Esophagus squamous epithelium (tissue), 4 donors: ENCODE results near the gene DPH7.
"Not testable (repeated sequence)": the region's sequence is repeated elsewhere in the genome, so short reads cannot be mapped to it uniquely, and the experiment has no call there.

Source experiments
- CTCF ChIP-seq, 6 experiments: fragments of 450-650 bp in 4 of 6; fragments of 200-600 bp in 2 of 6; sonication (generic) in 2 of 6; IDR thresholded peaks; one replicate each; pipeline ENCODE4 v1.5.1; 2016 to 2019; ENCODE audit warnings: antibody characterized with exemption in 6 of 6, mild to moderate bottlenecking in 4 of 6, moderate library complexity in 4 of 6
- POLR2A ChIP-seq, 4 donors: fragments of 450-650 bp; IDR thresholded peaks; one replicate each; pipeline ENCODE4 v1.6.1; 2017; ENCODE audit warnings: antibody characterized with exemption in 4 of 4, mild to moderate bottlenecking in 4 of 4, moderate library complexity in 3 of 4

GRCh38 chr9:137513801-137514570 lies 64.7 kb downstream of the DPH7 start:
- not testable (repeated sequence) for TF ChIP-seq POLR2A, CTCF (IDR thresholded peaks at IDR 0.05)
